Stimulated activated CD8-positive, alpha-beta memory T cell treated with anti-CD3 and anti-CD28 coated beads, Interleukin-15, amount 100 ng/mL, for 4 hours (primary cell): ENCODE results near the gene GDF3.
"Not testable (repeated sequence)": the region's sequence is repeated elsewhere in the genome, so short reads cannot be mapped to it uniquely, and the experiment has no call there.

Experiments
- DNase-seq, 2 donors: peaks; one replicate each; pipeline ENCODE4 v3.0.0-alpha.2; 2020; ENCODE audit warnings: low read depth in 2 of 2

The GDF3 gene

GRCh38 chr12:7695566-7696197 lies at the start of gene GDF3:
Gene GDF3, minus strand, starts transcription at chr12:7695775. Its CDS starts 47 bp downstream, at chr12:7695728.
- no peak for DNase-seq

- no peak for DNase-seq
Measured at GRCh38 chr12:7732993-7733392, 37.4 kb upstream of the GDF3 start.

GRCh38 chr12:7731486-7731885 lies 35.9 kb upstream of the GDF3 start:
- no peak for DNase-seq

- not testable (repeated sequence) for DNase-seq
Measured at GRCh38 chr12:7730984-7731383, 35.4 kb upstream of the GDF3 start.

GRCh38 chr12:7729746-7730145 lies 34.2 kb upstream of the GDF3 start:
- no peak for DNase-seq

- no peak for DNase-seq
Measured at GRCh38 chr12:7723926-7724325, 28.4 kb upstream of the GDF3 start.

- DNase-seq: no peak
Measured at GRCh38 chr12:7719946-7720730, 24.6 kb upstream of the GDF3 start.

GRCh38 chr12:7716381-7716780 lies 20.8 kb upstream of the GDF3 start:
- DNase-seq: no peak

GRCh38 chr12:7712841-7713442 lies 17.4 kb upstream of the GDF3 start:
- no peak for DNase-seq

GRCh38 chr12:7711133-7711532 lies 15.6 kb upstream of the GDF3 start, which contains the start of gene DPPA3:
Gene DPPA3, plus strand, starts transcription at chr12:7711433. Its CDS starts 138 bp downstream, at chr12:7711571.
- DNase-seq: no peak

- DNase-seq: no peak
Measured at GRCh38 chr12:7709969-7710675, 14.5 kb upstream of the GDF3 start.

GRCh38 chr12:7705846-7706245 lies 10.3 kb upstream of the GDF3 start:
- DNase-seq: no peak

GRCh38 chr12:7695237-7695560 lies 376 bp downstream of the GDF3 start:
- no peak for DNase-seq

- no peak for DNase-seq
Measured at GRCh38 chr12:7694556-7695236, 879 bp downstream of the GDF3 start.

- no peak for DNase-seq
Measured at GRCh38 chr12:7693793-7694192, 1.8 kb downstream of the GDF3 start.

GRCh38 chr12:7681535-7681934 lies 14.0 kb downstream of the GDF3 start:
- no peak for DNase-seq

GRCh38 chr12:7679251-7680045 lies 16.1 kb downstream of the GDF3 start:
- no peak for DNase-seq

GRCh38 chr12:7678744-7679143 lies 16.8 kb downstream of the GDF3 start:
- no peak for DNase-seq

- DNase-seq: not testable (repeated sequence)
Measured at GRCh38 chr12:7677432-7677888, 18.1 kb downstream of the GDF3 start.

- DNase-seq: not testable (repeated sequence)
Measured at GRCh38 chr12:7675455-7675854, 20.1 kb downstream of the GDF3 start.

- DNase-seq: no peak
Measured at GRCh38 chr12:7668171-7668570, 27.4 kb downstream of the GDF3 start.
